Stimulated activated CD8-positive, alpha-beta memory T cell treated with anti-CD3 and anti-CD28 coated beads, Interleukin-4, amount 100 ng/mL, for 24 hours (primary cell): Measurements from ENCODE around the gene ARL8A.
"Not testable (repeated sequence)": the region's sequence is repeated elsewhere in the genome, so short reads cannot be mapped to it uniquely, and the experiment has no call there.

Source experiments
- DNase-seq: peaks from one replicate; pipeline ENCODE4 v3.0.0-alpha.2; 2020; ENCODE audit warnings: low read depth

ARL8A gene

DNA sequence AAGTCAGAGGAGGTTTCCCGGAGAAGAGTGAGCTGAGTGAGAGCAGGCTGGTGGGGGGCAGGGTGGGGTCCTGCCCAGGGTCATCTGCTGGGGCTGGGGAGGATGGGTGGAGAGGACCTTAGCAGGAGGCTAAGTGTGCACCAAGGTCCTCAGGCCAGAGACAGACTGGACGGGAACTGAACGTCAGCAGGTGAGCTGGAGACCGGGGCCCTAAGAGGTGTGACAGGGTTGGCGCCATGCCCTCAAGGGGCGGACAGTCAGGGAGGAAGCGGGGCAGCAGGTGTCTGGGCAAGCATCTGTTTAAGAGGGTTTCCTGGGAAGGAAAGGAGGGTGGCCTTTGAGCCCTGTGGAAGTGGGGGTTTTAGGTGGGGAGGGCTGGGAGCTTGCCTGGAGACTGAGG, 29.5 kb upstream of the ARL8A start:
- DNase-seq: no peak

DNA sequence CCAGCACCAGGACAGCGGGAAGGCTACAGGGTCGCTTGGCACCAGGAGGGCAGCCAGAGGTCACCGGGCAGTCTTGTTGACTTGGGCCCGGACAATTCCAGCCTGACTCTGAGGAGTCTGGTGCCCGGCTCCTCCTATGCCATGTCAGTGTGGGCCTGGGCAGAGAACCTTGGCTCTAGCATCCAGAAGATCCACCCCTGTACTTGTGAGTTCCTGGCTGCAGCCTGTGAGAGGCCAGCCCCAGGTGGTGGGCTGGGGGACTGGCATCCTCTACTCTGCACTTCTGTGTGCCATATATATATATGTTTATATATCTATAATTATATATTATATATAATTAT, 27.4 kb upstream of the ARL8A start:
- DNase-seq: no peak

DNA sequence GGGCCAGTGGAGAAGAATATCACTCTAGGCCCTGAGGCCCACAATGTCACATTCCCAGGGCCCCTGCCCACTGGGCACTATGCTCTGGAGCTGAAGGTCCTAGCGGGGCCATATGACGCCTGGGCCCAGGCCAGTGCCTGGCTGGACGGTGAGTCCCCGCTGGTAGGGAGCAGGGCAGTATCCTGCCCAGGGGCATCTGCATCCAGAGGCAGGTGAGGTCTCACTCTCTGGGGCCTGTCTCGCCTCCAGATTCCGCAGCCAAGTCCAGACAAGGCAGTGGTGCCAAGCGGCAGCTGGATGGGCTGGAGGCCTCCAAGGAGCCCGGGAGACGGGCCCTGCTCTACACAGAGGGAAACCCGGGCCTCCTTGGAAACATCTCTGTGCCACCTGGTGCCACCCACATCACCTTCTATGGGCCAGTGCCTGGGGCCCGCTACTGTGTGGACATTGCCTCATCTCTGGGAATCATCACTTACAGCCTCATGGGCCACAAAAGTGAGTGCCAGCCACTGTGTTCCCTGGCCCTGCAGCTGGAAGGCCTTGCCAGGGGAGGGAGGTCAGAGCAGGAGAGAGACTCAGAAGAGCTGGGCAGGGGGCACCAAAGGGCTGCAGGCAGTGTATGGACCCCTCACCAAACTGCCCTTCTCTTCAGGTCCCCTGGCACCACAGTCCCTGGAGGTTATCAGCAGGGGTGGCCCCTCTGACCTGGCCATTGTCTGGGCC, 26.9 kb upstream of the ARL8A start:
- DNase-seq: no peak

DNA sequence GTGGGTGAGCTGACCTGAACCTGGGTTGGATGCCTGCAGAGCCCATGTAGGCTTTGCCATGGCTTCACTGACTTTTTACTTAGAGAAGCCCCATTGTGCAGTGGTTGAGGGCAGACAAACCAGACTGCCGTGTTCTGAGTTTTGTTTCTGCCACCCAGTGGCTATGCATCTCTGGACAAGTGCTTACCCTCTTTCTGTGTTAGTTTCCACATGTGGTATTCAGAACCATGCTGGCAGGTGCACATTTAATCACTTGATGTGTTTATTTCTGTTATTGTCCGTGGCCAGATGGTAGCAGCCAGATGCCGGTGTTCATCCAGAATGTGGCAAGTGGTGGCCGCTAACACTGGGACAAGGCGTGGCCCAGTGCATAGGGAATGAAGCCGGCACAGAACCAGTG, 26.2 kb upstream of the ARL8A start:
- DNase-seq: no peak

DNA sequence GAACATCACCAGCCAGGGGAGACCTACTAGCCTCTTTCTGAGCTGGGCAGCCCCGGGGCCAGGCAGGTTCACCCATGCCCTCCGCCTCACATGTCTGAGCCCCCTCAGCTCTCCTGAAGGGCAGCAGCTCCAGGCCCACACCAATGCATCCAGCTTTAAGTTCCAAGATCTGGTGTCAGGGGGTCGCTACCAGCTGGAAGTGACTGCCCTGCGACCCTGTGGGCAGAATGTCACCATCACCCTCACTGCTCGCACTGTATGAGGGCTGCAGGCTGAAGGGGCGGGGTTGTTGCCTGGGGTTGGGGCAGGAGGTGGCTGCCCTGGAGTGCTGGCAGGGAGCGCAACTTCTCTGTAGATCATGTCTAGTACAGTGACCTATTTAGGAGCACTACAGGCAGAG, 24.3 kb upstream of the ARL8A start:
- DNase-seq: no peak

DNA sequence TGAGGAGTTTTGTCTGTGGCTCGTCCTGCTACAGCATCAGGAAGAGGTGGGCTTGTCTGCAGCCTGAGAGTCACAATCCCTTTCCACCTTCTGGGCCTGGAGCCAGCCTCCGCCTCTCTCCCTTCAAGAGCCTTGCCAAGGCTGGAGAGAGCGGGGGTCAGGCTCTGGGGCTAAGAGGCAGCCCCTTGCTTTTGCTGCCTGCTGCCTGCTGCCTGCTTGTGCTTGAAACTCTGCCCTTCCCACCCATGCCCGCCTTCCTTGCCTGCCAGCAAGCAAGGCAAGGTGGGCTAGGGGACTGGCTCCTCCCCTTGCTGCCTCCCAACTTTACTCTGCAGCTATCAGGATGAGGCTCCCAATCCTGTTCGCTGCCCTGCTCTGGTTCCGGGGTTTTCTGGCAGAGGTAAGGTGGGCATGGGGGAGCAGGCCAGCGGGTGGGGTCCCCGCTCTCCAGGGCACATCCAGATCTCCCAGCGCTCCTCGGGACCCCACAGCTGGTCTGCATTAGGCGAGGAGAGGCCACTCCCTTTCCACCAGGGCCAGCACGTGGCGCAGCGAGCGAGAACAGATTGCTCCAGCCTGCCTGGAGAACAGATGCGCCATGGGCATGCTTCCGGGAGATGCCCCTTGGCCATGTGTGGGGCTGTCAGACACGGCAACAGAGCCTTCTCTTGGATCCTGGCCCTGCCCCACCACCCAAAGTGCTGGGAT, 23.3 kb upstream of the ARL8A start:
- DNase-seq: no peak

DNA sequence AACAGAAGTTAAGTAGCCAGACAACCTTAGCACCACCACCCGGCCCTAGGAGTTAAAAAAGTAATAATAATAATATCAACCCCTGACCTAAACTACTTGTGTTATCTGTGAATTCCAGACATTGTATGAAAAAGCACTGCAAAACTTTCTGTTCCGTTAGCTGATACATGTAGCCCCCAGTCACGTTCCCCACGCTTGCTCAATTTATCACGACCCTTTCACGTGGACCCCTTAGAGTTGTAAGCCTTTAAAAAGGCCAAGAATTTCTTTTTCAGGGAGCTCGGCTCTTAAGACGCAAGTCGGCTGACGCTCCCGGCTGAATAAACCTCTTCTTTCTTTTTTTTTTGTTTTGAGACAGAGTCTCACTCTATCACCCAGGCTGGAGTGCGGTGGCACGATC, 22.5 kb upstream of the ARL8A start:
- DNase-seq: not testable (repeated sequence)

DNA sequence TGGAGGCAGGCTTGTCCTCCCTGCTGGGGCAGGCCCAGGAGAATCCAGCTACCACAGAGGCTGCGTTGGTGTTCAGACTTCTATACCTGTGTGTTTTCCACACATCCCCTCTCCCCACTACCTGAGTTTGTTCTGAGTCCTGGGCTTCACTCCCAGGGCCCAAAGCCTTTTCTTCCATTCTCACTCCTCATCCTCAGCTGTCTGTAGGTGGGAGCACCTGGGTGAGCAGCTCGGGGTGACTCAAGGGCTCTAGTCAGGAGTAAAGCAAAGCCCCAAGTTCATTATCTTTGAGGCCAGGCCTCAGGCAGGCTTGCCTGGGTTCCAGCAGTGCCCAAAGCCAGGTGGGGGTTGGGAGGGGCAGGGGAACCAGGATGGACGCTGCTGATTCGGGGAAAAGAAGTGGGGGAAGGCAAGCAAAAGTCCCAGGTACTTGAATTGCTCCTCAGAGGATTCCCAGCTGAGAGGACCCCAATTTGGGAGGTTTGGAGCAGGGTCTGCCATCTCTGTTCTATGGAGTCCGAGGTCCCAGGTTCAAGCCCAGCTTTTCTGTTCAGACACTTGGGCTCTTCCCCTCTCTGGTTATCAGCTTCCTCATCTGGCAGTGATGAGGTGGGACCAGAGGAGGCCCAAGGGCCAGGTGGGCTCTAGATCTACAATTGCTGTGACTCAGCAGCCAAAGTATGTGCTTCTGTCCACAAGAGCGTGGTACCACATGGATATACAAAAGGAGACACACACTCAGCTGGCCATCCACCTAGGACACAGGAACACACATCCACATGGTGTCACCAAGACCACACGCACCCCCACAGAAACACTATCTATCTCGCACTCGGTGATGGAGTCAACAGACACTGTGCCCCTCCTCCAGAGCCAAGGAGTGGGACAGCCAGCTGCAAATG, 21.7 kb upstream of the ARL8A start:
- no peak for DNase-seq

DNA sequence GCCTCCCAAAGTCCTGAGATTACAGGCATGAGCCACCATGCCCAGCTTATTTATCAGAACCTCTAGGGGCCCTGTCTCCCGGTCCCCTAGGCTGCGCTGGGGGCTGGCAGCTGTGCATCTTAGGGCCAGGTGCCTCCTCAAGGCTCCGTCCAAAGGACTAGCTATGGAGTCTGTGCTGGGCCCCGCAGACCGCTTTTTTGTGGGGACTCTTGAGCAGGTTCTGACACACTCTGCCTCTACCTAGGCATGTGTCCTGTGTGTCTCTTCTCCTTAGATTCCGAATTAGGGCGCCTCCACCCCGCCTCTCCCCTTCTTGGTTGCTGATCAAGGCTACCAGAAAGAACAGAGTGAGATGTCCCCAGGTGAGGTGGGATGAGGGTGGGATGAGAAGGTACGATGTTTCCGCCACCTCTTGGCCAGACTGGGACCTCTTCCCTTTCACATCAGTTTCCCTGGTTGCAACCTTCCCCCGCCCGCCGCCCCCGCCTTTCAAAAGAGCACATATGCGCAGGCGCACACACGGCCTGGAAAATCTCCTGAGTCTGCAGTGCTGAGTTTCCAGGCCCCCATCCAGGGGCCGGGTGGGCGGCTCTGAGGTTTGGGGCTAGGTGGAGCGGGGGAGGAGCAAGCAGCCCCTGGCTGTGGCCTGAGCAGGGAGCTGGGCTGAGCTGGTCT, 20.9 kb upstream of the ARL8A start:
- DNase-seq: peak; percentile 52

DNA sequence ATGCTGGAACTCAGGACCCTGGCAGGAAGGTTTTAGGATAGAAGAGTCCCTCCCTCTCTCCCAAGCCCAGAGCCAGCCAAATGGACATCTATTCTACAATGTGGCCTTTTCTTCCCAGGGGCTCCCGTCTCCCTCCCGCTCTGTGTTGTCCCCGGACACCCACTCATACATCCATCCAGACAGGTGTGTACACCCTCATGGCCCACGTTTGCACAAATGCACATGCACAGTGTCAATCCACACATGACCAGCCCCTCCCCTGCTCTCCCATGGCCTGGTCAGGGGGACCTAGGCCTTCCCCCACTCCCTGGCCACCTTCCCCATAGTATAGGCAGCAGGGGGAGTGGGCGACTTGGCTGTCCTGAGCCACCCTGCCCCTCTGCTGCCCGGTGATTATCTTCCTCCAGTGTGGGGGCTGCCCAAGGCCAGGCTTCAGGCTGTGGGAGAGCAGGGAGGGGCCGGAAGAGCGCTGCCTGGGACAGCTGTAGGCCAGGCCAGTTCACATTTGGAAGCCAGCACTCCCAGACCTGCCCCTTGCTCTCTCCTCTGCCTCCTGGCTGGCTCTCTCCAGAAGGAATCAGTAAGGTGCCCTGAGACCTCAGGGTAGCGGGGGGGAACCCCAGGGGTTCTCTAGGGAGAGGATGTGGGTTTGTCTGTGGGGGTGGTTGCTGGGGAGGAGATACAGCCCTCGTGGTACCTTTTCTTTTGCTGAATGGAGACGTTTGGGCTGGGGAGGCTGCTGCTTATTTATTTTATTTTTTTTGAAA, 19.9 kb upstream of the ARL8A start:
- DNase-seq: peak; percentile 50

DNA sequence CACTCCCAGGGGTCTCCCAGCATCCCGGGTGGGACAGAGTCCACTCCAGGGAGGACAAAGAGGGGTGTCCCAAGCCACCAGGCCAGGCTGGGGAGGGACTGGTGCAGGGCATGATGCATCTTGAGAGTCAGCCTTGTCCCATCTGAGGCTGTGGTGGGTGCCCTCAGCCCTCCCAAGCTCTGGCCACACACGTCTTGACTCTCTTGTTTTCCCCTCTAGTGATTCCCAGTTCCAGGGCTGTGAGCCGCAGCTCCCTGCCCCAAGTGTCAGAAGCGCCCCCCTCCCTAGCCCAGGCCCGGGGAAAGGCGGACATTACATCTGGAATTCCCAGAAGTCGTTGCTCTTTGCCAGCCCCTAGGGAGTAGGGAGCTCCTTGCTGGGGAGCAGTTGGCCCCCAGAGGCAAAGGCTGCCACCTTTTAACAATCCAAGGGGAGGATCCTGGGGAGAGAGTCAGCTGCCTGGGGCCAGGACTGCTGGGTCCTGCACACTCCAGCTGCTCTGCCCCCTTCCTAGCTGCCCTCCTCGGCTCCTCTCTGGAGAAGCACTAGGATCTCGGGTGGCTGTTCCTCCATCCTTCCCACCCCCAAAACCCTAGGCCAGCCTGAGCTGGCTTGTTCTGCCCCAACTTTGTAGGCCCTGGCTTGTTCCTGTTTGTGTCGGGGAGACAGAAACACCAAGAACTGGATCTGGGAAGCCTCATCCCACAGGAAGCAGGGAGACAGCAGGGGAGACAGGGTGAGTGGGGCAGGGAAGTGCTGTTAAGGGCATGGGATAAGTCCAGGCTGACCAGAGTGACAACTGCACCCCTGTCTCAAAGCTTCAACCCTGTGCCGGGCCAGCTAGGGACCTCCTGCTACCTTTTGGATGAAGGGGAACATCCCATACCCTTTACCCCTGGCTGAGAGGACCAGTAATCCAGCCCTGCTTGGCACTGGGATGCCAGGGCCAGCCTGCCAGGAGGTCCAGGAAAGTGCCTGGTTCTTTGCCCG, 19.0 kb upstream of the ARL8A start:
- DNase-seq: no peak

DNA sequence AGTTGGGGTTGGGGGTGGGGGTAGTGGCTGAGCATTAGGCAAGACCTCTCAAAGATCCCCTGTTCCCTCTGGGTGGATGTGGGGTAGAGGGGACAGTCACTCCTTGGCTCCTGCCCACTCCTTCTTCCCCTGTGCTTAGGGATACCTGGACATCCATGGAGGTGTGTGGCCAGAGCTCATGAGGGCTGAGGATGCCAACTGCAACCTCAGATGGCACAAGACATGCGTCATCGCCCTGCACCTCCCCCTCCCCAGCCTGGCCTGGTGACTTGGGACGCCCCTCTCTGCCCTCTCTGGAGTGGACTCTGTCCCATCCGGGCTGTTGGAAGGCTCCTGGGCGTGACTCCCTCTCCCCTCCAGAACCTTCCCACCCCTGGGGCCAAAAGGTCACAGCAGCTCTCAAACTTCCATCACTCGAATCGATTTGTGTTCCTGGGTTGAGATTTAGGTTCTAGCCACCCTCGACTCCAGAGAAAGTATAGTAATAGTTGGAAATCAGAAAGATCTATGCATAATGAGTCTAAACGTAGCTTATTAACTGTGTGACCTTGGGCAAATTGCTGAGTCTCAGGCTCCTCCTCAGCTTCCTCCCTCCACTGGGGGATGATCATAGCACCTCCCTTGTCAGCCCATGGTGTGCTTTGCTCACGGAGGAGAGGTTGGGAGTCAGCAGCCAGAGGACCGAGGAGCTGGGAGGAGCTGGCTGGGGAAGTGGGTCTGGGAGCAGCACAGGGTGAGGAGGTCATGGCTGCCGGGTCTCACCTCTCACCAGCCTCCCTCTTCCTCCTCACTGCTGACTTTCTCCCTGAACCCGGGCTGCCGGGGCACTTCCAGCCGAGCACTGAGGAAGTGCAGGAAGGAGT, 18.1 kb upstream of the ARL8A start:
- DNase-seq: no peak

DNA sequence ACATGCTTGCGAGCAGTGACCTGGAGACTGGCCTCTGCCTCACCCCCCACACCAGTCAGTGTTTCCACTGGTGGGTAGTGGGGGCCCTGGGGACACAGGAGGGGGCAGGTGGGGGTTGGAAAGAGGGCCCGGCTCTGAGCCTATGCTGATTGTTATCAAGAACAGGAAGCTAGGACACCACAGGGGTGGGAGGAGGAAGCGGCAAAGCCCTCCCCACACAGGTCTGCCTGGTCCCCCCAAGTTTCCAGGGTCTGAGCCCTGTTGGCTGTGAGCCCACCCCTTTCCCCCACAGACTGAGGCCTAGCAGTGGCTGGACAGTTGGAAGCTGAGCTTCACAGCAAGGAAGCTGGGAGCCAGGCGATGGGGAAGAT, 17.5 kb upstream of the ARL8A start:
- peak; percentile 64 for DNase-seq

DNA sequence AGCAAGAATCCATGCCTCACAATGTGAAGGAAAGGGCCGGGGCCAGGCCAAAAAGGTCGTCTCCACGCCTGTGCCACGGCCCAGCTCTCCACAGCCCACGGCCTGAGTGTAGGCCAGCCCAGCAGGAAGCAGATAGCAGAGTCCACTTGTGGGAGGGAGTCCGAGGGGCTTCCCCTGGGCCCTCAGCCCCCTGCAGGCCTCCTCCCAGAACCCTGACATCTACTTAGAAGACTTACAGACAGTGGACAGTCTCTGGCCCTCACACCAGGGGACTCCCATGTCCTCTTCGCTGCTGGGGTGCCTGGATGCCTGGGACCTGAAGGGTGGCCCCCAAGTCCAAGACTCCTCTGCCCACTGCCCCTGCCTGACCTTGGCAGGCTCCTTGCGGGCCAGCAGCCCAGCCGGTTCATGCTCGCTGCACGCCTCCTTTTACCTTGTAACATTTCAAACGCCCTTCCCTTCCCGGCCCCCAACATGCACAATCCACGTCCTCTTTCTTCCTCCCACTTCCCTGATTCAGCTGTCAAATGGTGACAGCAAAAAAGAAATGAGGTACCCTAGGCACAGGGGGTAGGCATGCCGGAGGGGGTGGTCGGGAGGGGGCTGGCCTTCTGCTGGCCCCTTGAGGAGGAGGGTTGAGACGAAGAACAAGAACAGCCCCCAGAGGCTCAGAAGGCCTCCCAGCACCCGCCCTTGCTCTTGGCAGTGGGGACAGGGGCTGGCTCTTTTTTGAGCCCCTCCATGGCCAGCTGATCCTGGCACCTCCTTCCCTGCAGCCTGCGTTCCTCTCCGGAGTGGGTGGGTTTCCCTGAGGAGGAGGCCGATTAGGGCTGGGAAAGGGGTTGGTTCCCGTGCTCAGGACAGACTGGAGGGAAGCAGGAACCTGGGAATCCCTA, 16.9 kb upstream of the ARL8A start:
- no peak for DNase-seq

DNA sequence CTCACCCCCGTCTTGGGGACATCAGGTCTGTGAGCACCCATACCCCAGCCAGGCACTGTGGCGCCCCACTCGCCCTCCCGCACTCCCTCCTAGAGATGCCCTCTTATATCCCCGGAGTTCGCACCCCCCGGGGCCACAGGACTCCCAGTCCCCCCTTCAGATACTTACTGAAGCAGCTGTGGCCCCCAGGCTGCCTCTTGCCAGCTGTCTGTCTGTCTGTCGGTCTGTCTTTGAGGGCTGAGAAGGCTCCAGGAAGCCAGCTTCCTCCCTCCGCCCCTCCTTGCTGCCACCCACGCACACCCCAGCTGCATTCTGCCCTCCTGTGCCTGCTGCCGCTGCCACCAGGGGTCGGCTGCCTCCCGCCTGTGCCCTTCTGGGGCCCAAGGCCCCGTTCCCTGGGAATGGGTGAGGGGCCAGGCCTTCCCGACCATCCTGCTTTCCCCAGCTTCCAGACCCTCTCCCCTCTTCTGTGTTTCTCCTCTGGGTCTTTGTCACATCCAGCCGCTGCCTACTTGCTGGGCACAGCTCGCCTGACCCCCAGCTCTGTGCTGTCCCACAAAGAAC, 15.9 kb upstream of the ARL8A start, which contains the start of gene PTPN7:
Gene PTPN7, minus strand, starts transcription at position 226 of the 564 bp plus-strand sequence. CDS start 1,200 bp downstream, outside the sequence.
- DNase-seq: peak; percentile 87

DNA sequence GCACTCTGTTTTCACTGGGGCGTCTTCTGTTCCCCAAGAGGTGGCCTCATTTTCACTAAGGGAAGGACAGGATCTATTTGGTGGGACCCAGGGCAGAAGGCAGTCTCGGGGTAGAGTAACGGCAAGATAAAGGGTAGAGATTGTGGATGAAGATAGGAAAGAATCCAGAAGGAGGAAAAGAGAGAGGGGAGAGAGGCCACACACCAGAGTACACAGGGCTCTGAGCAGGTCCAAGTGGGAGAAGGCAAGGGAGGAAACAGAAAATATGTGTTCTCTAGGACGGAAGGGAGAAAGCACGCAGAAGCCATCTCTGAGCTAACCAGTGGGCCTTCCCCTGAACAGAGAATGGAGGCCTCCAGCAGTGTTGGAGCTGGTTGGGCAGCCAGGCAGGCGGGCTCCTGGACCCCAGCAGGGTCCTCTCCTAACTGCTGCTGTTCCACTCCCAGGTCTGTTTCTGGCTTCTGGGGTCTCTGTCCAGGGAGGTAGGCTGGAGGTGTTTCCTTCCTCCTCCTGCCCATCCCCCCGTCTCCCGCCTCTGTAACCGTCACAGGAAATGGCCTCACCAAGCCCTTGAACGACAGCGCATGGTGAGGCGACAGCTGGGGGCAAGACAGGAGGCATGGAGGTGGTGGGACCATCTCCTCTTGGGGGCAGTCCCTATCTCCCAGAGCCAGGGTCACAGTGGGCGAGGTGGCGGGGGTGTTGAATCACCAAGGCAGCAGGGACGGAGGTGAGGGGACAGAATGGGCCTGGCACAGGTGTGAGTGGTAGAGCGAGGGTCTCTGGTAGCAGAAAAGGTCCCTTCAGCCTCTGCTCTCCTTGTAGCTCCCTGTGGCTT, 15.2 kb upstream of the ARL8A start:
- DNase-seq: peak; percentile 60
